RWPE1 (cell line): Measurements from ENCODE around the gene EIF2B5.

Experiments used
- CTCF ChIA-PET: fragments of 350-600 bp; sonication (Branson Sonifier 250); formaldehyde crosslinking; extraction: SDS; loops from one replicate; lab custom pipeline; 2021; lab: Yijun Ruan, JAX
- POLR2A ChIA-PET: fragments of 400-600 bp; formaldehyde crosslinking; extraction: SDS; loops from one replicate; lab custom pipeline; 2020; ENCODE audit warnings: antibody characterized with exemption; ENCODE audit not compliant: low non-redundant PET; lab: Yijun Ruan, JAX
- DNase-seq: peaks from one replicate; pipeline ENCODE4 v3.0.0; 2012; ENCODE audit warnings: low spot score
- H3K27ac ChIP-seq: fragments of 450-650 bp; 2 replicates; pipeline ENCODE4 v1.5.1; 2017
- TF ChIP-seq, protein P1 (sequence below): fragments of 450-650 bp; conservative IDR thresholded peaks from 2 replicates; pipeline ENCODE4 v1.5.1; 2017; ENCODE audit warnings: low read depth, mild to moderate bottlenecking

Gene EIF2B5

DNA sequence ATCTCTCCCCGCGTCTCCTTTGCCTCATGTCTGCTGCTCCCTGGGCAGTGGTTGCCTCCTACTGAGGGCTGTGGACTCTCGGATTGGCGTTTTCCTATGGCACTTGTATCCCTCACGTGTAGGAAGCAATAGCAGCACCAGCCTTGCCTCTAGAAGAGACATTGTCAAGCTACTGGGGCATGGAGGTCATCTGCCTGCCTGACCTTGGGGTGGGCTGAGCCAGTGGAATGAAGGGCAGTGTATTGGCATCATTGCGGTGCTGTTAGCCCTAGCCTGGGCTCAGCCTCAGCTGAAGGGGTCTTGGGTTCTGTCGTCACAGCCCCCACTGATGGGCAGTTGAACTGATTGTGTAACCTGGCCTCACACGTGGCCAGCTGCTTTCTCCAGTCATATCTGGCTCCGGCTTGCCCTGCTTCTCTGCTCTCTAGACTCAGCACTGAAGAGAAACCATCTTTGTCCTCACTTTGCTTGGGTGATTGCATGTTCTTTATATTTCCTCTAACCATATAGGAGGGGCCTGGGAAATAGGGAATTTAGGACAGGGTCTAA is 58.9 kb downstream of the EIF2B5 start:
- ChIA-PET CTCF (interaction anchor here (0.8 kb wide), 1 partner anchor 16 kb away, joined by 5 read pairs; no protein-coding TSS in a partner anchor), POLR2A (no interaction called here)
- TF ChIP-seq, protein P1, sequence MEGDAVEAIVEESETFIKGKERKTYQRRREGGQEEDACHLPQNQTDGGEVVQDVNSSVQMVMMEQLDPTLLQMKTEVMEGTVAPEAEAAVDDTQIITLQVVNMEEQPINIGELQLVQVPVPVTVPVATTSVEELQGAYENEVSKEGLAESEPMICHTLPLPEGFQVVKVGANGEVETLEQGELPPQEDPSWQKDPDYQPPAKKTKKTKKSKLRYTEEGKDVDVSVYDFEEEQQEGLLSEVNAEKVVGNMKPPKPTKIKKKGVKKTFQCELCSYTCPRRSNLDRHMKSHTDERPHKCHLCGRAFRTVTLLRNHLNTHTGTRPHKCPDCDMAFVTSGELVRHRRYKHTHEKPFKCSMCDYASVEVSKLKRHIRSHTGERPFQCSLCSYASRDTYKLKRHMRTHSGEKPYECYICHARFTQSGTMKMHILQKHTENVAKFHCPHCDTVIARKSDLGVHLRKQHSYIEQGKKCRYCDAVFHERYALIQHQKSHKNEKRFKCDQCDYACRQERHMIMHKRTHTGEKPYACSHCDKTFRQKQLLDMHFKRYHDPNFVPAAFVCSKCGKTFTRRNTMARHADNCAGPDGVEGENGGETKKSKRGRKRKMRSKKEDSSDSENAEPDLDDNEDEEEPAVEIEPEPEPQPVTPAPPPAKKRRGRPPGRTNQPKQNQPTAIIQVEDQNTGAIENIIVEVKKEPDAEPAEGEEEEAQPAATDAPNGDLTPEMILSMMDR = no peak
- H3K27ac ChIP-seq = no peak overlapping the region
- DNase-seq = no peak
